G401 (cell line): ENCODE results near the gene MS4A4E. TPM values are rescaled to one million over a fixed set of nuclear protein-coding genes. Genes with fewer than 3 reads are reported as not detected.
"Not testable (repeated sequence)": the region's sequence is repeated elsewhere in the genome, so short reads cannot be mapped to it uniquely, and the experiment has no call there.

Experiments
- DNase-seq: peaks from one replicate; pipeline ENCODE4 v3.0.0-alpha.2; 2015; ENCODE audit warnings: low spot score
- in situ Hi-C: cut with HindIII; loops from 2 replicates; pipeline ENCODE4 v1.10.0; 2016; ENCODE audit warnings: low sequenced_read_pairs, mixed read lengths
- total RNA-seq: library from RNA; depleted of rRNA; stranded (reverse); fragments of >200 nt; shearing (Covaris generic); gene quantifications from 2 replicates; pipeline ENCODE4 v1.2.3, GENCODE V29; 2014

MS4A4E gene
- total RNA-seq, 1 experiment from 2014 or later: not detected

DNA sequence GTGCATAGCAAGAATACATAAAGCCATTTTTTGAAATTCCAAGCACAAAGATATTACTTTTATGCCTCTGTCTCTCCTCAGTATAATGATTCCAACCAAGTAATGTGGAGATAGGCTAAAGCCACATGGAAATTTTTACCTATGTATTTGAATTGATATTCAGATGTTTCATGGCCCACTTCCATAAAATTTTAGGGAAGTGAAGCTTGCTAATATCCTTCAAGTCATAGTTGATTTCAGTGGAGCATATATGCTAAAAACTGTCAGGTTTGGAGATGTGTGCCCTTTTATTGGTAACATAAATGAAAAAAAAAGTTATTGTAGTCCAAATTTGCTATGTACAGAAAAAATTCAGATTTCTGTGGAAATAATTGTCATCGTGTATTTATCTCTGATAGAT lies 12.3 kb downstream of the MS4A4E start:
- in situ Hi-C loops: no loop called here
- no peak for DNase-seq

DNA sequence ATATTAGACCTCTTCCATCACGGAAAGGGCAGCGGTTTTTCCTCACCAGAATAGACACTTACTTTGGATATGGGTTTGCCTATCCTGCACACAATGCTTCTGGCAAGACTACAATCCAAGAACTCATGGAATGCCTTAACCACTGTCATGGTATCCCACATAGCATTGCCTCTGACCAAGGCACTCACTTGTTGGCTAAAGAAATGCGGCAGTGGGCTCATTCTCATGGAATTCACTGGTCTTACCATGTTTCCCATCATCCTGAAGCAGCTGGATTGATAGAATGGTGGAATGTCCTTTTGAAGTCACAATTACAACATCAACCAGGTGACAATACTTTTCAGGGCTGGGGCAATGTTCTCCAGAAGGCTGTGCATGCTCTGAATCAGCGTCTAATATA lies 20.8 kb downstream of the MS4A4E start:
- DNase-seq: no peak
- in situ Hi-C loops: no loop called here

DNA sequence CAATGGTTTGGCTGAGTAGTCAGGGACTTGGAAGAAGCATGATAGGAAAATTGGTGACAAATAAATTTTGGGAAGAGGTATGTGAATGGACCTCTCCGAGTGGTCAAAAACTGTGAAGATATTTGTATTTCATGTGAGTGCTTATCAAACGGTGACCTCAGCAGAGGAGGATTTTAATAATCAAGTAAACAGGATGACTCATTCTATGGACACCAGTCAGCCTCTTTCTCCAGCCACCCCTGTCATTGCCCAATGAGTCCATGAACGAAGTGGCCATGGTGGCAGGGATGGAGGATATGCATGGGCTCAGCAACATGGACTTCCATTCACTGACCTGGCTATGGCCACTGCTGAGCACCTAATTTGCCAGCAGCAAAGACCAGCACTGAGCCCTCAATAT lies 21.2 kb downstream of the MS4A4E start:
- in situ Hi-C loops: no loop called here

DNA sequence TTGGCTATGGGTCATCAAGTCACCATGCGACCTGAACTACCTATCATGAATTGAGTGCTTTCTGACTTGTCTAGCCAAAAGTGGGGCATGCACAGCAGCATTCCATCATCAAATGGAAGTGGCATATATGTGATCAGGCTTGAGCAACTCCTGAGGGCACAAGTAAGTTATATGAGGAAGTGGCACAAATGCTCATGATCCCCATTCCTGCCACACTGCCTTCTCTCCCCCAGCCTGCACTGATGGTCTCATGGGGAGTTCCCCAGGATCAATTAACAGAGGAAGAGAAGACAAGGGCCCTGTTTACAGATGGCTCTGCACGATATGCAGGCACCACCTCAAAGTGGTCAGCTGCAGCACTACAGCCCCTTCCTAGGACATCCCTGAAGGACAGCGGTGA lies 21.8 kb downstream of the MS4A4E start:
- in situ Hi-C loops: no loop called here
- DNase-seq: no peak

More for the DNA sequence above, 21.2 kb downstream of the MS4A4E start:
- DNase-seq: no peak

DNA sequence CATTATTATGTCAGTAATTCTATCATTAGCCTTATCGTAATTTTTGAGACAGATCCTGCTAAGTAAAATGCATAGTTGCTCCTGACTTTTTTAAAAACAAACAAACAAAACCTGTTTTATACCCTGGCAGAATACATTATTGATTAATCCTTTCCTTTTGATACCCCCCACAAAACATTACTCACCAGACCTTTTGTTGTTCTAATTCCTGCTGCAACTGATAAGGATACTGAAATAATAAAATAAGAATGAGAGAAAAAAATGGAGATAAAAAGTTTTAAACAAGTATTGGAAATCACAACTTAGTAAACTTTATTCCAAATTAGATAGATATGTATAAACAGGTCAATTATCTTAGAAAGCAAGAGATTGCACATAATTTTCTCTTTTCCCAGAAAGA lies 28.6 kb downstream of the MS4A4E start:
- in situ Hi-C loops: no loop called here
- DNase-seq: no peak

DNA sequence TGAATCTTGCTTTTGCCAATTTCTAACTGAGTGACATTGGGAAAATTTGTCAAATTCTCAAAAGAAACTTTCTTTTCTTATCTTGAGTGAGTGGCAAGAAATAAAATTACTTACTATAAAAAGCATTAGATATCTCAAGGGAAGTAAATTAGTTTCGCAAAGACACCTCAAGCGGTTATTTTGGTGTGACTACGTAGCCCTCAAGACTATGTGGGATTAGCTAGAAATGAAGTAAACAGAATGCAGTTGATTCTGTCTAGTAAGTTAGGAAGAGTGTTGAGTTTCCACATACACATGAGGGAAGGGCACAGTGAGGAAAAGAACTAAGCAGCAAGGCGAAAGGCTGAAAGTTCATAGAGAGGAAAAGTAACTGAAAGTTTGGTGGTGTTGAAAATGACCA lies 31.7 kb downstream of the MS4A4E start:
- in situ Hi-C loops: no loop called here
- no peak for DNase-seq

DNA sequence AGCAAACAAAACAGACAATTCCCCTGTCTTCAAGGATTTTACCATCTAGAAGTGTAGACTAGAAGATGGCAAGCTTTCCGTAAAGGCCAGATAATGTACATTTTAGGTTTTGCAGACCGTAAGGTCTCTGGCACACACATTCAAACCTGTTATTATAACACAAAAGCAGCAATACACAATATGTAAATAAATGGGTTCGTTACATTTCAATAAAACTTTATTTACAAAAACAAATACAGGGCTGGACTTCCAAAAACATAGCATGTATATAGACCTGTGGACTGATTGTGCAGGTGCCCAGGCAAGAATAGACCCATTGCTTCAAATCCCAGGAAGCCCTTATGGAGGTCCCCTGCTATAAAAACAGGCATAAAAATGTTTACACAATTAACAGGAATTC lies 33.0 kb downstream of the MS4A4E start:
- DNase-seq: no peak
- in situ Hi-C loops: no loop called here

DNA sequence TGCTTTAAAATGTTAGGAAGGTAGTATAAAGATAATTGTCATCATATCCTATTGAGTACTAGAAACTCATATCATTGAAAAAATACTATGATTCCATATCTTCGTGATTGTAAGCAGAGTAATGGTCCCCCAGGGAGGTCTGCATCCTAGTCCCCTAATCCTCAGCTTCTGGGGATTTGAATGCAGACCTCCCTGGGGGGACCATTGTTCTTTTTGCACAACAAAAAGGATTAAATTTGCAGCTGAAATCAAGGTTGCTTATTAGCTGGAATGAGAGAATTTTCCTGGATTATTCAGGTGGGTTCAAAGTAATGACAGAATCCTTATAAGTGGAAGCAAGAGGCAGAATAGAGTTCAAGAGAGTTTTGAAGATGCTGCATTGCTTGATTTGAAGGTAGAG lies 34.0 kb downstream of the MS4A4E start:
- in situ Hi-C loops: no loop called here
- DNase-seq: no peak

DNA sequence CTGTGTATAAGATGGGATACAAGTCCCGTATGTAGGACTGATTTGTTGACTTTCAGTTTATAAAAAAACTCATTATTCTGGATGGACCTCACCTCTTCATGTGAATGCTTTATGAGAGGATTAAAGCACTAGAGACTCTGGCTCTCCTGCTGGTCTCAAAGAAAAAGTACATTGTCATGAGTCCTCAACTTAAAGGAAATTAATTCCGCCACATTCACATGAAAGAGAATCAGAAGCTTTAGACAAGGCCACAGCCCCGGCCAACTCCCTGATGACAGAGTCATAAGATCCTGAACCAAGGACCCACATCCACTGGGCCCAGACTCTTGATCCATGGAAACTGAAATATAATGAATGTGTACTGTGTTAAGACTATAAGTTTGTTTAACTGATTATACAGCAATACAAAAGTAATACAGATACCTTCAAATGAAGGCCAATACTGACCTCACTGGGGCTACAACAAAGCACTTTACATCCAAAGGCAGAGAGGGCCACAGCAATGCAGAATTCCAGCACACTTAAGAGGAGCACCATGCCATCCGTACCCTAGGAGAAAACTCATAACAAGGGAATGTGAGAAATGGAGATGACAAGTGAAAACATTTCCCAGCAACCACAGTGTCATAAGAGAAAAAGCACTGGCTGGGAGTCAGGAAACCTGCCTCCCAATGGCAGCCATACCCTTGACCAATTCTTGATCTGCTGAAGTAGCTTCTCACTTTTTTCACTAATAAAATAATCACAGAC lies 34.6 kb downstream of the MS4A4E start:
- no peak for DNase-seq
- in situ Hi-C loops: no loop called here

DNA sequence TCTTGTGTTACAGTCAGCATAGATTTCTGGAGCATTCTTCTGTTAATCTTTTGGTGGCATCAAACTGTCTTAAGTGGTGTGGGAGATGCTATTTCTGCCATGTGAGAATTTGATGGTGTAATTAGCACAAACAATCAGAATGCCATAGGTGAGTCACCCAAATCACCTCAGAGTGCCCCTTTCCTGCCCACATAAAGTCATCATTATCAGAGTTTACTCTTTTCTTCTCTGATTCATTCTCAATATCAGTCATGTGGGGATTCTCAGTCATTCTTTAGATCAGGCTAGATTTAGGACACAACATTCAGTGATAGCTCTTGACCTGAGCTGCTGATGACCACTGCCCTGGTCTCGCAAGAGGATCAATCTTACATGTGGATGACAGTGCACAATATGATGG lies 36.3 kb downstream of the MS4A4E start:
- in situ Hi-C loops: no loop called here
- no peak for DNase-seq

DNA sequence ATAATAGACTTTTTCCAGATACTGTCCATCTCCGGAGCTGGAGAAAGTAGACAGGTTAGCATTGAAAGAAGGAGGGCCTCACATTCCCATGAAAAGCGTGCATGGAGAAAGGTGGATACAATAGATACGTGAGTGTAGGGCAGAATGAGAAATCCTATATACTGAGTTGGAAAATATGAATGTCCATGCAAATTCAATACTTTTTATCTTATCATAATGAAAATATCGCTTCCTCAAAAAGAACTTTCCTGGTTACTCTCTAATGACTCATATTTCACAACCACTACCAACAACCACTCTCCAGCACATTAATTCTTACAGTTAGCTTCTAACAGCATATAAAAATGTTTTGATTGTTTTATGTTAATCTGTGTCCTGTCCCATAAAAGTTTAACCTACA lies 38.0 kb downstream of the MS4A4E start:
- in situ Hi-C loops: no loop called here
- no peak for DNase-seq

DNA sequence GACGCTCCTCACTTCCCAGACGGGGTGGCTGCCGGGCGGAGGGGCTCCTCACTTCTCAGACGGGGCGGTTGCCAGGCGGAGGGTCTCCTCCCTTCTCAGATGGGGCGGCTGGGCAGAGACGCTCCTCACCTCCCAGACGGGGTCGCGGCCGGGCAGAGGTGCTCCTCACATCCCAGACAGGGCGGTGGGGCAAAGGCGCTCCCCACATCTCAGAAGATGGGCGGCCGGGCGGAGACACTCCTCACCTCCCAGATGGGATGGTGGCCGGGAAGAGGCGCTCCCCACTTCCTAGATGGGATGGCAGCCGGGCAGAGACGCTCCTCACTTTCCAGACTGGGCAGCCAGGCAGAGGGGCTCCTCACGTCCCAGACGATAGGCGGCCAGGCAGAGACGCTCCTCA lies 41.6 kb downstream of the MS4A4E start:
- in situ Hi-C loops, DNase-seq: not testable (repeated sequence)

DNA sequence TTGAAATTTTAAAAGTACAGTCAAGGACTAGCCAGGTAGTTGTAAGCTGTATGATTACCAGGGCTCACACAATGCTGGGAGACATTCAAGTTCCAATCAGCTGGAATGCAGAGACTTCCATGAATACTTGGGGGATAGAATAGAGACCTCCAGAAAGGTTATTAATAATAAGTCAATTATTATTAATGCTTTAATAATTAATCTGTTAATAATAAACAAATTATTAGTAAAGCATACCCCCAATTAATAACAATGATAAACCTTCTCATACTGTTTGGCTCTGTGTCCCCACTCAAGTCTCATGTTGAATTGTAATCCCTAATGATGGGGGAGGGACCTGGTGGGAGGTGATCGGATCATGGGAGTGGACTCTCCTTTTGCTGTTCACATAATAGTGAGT lies 45.5 kb downstream of the MS4A4E start:
- DNase-seq: no peak
- in situ Hi-C loops: no loop called here

DNA sequence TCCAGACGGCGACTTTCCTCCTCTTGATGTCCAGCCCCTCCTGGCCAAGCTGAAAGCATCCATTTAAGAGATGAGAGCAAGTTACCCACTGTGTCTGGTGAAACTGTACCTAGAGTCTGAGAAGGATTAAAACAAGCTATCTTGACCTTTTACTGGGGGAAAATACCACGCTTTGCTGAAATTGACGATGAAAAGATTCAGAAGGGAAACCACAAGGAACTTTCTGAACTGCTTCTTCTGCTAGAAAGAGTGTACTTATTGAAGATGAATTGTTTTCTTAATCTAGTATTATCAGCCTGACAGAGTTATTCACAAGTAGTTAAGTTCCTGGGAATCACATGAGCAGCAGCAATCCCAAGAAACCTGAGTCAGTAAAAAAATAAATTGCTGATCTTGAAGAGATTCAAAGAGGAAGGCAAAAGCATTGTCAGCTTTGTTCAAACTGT lies 47.0 kb downstream of the MS4A4E start:
- no peak for DNase-seq
- in situ Hi-C loops: no loop called here

DNA sequence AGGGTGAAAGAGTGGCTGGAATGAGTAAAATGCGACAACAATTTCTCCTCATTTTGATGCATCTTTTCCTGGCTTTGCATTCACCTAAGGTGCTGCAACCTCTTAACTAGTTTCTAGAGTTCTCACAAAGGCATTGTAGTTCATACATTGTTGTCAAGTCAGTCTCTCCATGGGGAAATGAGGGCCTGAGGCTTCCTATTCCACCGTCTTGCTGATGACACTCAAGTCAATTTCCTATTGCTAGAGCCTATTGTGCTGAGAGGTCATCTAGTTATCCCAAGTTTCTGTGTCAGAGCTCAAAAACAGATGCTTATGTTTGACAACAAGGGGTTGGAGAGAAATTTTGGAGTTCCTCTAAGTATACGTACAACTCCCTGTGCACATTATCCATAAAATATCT lies 48.4 kb downstream of the MS4A4E start:
- in situ Hi-C loops: no loop called here
- DNase-seq: no peak

DNA sequence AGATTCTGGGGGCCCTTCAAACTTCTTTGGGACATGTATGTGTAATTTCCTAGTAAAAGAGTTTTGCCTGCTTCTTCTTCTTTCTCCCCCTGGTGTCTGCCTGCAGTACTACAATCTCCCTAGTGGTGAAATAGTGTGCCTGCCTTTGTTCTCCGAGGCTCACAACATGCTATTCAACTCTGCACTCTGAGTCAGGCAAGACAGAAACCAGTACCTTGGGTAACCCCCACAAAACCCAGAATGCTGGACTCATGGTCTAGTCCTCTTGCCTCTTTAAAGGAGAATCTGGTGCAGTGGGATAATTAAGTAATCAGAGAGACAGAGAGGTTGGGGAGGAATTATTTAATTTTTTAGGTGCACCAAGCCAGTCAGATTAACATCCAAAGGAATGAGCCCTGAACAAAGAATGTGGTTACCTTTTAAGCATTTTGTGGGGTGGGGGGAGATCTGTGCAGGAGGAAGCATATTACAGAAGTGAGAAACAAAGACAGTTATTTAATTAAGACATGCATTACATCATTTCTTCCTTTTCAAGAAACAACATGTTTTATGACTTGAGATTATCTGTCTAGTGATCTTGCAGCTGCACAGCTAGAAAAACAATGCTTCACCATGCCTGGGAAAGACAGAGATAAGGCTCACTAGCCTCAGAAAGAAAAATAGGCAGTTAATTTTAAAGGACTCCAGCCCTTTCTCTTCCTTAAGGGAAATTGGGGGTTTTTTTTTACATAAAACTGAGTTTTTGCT lies 49.1 kb downstream of the MS4A4E start:
- in situ Hi-C loops: no loop called here
- peak; percentile 19 for DNase-seq

DNA sequence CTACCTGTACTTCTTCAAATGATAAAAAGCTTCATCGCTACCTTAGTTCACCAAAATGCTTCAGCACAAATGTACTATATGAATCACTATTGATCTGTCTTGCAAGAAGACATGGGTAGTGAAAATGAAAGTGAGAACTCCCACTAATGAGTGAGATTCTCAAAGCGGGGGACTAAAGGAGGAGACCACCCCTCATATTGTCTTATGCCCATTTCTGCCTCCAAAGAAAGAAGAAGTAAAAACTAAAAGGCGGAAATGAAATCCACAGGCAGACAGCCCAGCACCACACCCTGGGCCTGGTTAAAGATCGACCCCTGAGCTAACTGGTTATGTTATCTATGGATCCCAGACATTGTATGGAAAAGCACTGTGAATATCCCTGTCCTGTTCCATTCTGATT lies 50.4 kb downstream of the MS4A4E start:
- DNase-seq, in situ Hi-C loops: not testable (repeated sequence)

DNA sequence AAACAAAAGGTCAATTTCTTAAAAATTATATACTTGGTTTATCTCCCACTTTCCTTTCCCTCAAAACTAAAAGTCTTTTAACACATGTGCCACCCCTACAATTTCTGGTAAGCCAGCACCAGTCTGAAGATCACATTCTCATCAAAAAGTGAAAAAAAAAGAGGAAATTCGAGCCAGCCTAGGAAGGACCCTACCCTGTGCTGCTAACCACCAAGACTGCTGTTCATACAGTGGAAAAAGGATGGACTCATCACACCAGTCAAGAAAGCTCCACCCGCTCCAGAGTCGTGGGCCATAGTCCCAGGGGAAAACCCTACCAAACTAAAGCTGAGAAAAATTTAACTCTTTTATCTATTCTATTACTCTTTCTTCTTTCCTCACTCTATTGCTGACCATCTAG lies 54.5 kb downstream of the MS4A4E start:
- in situ Hi-C loops, DNase-seq: not testable (repeated sequence)

DNA sequence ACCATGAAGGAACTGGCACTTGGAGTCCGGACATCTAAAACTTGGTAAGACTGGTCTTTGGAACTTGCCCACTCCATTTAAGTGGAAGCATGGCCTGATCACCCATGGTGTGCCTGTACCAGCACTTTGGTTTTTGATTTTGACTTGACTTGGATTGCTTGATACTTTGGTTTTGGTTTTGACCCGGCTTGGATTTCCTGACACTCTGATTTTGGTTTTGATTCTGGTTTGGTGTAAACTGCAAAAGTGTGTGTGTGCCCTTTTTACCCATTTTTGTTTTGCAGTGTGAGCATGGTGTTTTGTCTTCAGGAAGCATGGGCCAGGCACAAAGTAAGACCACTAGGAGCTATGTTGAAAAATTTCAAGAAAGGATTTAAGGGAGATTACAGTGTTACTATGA lies 56.8 kb downstream of the MS4A4E start:
- DNase-seq, in situ Hi-C loops: not testable (repeated sequence)

DNA sequence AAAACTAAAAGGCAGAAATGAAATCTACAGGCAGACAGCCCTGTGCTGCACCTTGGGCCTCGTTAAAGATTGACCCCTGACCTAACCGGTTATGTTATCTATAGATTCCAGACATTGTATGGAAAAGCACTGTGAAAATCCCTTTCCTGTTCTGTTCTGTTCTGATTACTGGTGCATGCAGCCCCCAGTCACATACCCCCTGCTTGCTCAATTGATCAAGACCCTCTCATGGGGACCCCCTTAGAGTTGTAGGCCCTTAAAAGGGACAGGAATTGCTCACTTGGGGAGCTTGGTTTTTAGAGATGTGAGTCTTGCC lies 57.5 kb downstream of the MS4A4E start:
- in situ Hi-C loops, DNase-seq: not testable (repeated sequence)
